GM21367 (cell line): Measurements from ENCODE around the gene HS6ST3.
A peak's percentile ranks its signal among the peaks of the same experiment; 100 is the strongest.

Experiments used
- ATAC-seq: cut with Tn5 transposase; IDR thresholded peaks from one replicate; pipeline ENCODE4 v1.9.1; 2021; ENCODE audit not compliant: unreplicated experiment

HS6ST3 gene

DNA sequence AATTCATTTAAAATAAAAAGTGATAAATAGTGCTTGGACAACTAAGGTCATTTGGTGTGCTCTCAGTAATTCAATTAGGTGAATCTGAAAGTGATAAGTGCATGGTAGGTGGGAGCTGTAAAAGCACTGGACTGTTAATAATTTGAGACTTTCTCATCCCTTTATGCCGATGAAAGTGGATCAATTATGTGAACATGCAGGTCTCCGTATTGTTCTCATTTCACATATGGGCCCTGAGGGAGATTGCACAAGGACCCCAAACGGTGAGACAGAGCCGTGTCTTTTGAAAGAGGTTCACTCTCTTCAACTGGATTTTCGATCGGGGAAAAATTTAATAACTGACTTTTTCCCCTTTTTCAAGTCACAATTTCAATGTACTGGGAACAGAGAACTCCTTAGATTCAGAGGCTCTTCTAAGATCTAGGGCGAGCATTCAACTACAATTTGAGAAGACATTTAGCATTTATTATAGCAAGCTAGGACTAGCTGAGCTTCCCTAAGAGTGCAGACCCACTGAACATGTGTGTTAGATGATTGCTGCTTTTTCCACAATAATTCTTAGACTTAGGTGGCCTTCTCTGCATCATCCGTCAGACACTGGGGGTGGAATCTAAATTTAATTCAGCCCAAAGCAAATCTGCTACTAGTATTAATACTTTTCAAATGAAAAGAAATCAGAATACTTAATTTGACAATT, 556.8 kb downstream of the HS6ST3 start:
- no peak for ATAC-seq

DNA sequence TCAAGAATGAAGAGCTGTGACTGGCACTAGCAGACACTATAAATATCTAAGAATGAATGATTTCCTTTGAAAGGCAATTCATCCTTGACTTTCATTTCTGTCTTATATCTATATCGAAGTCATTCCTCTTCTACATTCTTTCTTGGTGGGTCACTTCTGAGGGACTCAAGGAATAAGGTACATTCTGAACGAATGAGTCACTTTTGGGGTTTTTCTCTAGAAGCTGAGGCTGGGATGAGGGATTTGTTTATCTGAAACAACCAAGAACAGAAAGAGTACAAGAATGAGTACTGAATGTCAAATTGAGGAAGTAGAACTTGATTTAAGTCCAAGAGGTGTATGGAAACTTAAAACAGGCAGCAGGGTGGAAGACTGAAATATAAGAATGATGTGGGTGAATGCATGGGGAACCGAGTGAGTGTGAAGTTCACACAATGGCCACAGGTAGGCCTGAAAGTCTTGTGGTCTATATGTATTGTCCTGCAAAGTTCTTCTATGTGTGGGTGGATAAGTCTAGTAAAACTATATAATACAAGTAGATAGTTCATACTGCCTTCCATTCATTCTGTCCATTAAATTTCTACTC, 560.5 kb downstream of the HS6ST3 start:
- ATAC-seq, result peak; percentile 93

DNA sequence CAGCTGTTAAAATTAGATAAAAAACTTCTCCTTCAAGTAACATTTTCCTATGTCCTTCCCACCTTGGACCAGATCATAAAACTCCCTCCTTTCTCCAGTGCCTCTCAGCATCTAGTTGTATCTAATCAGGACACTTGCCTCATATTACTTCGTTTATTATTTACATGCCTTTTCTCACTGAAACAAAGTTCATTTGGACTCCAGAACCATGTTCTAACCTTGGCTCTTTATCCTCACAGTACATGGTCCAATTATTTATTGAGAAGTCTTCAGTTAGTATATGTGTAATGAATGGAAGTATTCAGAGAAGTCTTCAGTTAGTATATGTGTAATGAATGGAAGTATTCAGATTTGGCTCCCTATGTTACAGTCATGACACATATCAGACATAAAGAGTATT, 561.7 kb downstream of the HS6ST3 start:
- ATAC-seq, result no peak

DNA sequence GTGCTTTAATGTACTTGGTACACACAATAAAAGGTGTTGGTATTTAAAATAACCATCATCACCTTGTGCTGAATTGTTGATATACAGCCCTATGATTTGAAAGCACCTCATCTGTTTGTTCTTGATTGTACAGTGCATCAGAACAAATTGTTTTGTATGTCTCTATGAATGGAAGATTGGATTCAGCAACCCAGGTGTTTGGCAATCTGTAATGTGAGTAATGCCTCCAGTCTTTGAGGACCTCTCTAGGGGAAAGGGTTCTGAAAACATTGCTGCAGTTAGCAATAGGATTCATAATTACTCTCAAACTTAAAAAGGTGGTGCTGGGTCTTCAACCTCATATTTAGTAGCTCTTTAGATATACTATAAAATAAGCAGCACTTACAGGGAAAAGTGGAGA, 562.6 kb downstream of the HS6ST3 start:
- no peak for ATAC-seq

DNA sequence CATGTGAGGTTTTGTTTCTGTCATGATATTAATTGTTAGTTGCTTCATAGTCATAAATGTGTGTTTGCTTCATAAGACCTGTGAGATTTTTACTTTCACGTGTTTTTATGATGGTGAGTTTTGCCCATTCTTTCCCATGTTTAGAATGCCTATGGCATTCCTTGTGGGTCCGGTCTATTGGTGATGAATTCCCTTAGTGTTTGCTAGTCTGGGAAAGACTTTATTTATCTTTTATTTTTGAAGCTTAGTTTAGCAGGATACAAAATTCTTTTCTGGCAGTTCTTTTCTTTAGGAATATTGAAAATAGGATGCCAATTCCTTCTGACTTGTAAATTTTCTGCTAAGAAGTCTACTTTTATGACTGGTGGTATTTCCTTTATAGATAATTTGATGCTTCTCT, 571.7 kb downstream of the HS6ST3 start:
- no peak for ATAC-seq

DNA sequence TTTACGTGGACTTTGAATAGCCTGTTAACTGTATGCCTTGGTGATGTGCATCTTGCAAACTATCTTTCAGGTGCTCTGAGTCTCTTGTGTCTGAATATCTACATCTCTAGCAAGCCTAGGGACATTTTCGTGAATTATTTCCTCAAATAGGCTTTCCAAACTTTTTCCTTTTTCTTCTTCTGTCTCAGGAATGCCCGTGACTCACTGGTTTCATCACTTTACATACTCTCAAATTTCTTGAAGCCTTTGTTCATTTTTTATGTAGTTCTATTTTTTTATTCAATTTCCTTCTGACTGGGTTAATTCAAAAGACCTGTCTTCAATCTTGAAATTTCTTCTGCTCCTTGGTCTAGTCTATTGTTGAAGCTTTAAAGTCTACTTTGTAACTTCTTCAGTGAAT, 572.1 kb downstream of the HS6ST3 start:
- no peak for ATAC-seq

DNA sequence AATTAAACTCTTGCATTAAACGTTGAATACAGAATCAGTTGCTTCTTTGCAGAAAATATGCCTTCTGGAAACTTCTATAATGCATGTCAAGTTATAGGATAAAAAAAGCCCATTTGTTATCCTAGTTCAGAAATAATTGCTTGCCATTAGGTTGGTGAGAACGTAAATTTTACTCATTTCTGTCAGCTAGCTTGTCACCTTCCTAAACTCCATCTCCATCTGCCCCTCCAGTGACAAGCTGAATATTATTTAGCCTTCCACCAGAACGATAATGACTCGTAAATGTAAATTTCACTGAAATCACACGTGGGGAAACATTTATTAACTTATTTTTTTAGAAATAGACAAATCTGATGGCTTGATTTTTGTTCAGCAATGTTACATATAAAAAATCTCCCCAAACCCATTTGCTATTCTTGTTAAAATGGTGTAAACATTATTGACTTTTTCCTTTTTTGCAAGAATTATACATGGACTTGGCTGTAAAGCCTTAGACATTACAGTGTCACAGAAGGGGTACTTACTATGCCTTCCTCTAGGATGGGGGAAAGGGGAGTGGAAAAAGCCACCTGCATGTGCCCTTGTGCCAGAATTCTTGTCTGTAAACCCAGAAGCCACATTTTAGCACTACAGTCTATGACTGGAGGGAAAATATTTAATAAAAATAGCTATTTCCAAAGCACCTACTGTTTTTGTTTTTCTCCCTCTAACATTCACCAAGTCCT, 577.5 kb downstream of the HS6ST3 start:
- no peak for ATAC-seq

DNA sequence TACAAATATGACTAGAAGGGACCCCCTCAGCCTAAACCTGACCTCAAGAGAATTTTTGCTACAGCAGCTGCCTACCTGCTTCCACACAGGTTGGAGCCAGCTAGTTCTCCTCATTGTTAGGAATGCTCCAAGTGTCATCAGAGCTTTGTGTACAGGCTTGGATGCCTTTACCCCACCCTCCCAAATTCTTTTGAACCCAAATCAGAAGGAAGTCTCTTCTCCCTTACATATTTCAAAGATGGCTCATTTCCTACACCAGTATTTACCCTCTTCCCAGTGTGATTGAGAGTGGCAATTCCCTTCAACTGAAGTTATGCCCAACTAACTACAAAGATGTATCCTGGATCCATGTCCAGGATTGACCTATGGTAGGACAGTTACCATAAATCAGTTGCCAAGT, 581.2 kb downstream of the HS6ST3 start:
- ATAC-seq, result no peak

DNA sequence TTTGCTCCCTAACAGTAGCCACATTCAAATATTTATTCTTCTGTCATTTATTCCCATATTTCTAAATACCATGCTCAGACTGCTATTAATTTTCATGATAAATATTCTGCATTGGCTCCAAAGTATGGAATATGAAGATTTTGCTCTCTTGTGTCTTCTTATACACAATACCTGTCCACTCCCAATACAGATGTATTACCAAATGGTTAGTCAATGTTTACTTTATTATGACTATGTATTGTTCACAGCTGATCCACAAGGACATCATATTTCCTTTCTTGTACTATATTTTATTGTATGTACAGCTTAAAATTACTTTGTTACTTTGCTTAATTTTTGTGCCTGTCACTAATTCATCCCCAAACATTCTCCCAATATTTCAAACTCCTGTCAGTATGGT, 582.1 kb downstream of the HS6ST3 start:
- no peak for ATAC-seq

DNA sequence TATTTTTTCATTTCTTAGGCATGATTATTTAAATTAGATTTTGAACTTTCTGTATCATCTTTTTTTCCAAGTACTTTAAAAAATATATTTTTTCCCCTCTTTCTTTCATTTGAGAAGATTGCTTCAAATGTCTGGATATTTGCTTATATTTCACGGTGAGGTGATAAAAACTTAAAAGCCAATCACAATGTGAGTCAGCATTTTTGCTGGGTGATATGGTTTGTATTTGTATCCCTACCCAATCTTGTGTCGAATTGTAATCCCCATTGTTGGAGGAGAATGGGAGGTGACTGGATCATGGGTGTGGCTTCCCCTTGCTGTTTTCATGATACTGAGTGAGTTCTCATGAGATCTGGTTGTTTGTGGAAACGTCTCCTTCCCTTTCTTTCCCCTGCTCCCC, 583.9 kb downstream of the HS6ST3 start:
- no peak for ATAC-seq

DNA sequence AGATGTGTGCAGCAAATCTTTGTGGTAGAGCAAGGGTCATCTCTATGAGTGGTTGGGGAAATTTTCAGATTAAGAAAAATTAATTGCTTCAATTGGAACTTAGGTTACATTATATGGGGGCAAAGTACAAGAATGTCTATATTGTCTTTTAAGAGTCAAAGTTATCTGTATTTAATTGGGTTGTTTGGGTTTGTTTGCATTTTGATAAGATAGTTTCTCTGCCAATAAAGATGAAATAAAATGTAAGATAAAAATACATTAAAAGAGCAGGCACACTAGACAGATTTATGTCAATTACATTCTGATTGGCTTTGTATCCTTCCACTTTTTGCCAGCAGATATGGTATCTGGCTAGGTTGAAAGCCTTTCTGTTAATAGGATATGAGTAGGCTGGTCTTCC, 587.1 kb downstream of the HS6ST3 start:
- no peak for ATAC-seq

DNA sequence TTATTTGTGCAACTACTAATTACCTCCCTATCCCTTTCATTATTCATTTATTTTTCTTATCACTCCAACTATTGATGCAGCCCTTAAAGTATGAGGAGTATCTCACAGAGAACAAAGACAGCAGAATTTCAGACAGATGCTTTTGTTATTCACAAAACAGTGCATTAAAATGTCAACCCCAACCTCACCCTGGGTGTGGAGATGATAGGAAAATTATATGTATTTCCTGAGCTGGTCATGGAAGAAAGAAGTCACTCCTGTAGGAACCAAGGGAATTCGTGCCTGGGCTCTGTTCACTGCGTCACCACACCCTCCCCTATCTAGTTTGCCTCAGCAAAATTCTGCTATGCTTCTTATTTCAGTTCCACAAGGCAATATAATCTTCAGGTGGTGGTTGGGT, 588.9 kb downstream of the HS6ST3 start:
- ATAC-seq, result no peak

DNA sequence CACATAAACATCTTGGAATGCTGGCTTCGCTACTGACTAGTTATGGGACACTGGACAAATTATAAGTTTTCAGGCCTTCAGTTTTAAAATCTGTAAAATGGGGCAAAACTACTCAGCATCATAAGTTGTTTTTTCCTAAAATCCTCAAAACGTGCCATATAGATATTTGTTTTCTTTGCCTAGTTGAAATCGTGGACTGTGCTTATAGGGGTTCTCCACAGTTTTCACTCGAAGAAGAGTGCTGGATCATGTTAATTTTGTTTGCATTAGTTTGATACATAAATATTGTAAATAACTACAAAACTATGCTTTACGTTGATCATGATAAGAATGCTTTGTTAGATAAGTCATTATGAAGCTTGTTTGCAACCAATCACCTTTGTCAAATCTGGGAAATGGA, 591.0 kb downstream of the HS6ST3 start:
- ATAC-seq, result no peak

DNA sequence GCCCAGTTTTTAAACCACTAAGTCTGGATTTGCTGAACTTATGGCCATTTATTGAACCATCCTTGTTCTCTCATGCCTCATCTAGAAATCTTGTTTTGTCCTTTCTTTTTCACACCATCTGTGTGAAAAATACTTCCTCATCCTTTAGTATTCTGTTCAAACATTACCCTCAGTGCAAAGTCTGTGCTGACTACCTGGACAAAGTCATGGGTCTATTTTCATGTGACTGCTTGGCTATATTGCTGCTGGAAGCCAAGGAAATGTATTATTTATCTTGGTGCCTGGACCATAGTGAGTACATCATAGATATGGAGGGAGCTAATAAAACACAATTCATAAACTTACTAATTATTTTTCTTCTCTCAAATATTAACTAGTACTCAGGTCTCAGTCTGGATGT, 591.9 kb downstream of the HS6ST3 start:
- ATAC-seq, result no peak

DNA sequence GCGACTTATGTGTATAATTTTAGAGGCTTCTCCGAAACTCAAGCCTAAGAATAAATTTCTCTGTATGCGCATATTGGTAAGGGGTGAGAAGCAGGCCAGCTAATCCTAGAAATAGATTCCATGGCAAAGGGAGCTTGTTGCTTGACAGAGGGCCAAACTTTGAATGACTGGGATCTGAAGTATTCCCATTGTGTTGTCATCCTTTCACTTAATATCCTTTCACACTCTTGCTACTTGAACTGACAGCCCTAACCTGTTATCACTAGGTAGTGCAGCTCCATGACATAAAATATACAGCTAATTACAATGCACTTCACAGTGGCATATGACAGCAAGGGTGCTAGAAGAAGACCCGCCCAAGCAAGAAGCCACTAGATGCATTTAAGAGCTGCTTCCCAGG, 594.6 kb downstream of the HS6ST3 start:
- no peak for ATAC-seq

DNA sequence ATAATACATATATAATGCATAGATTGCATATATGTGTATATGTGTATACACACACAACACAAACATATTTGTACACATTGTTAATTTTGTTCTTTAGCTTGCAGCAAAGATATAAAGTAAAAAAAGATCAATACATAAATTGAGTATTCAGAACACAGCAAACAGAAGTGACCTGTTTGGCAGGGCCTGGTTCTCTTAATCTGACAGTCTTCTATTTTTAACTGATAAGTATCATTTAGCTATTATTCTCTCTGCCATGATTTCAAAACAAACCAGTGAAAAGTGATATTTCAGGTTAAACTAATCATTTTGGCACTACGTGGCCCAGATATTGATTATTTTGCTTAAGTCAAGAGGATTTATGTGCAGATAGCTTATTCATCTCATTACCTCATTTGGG, 595.0 kb downstream of the HS6ST3 start:
- no peak for ATAC-seq

DNA sequence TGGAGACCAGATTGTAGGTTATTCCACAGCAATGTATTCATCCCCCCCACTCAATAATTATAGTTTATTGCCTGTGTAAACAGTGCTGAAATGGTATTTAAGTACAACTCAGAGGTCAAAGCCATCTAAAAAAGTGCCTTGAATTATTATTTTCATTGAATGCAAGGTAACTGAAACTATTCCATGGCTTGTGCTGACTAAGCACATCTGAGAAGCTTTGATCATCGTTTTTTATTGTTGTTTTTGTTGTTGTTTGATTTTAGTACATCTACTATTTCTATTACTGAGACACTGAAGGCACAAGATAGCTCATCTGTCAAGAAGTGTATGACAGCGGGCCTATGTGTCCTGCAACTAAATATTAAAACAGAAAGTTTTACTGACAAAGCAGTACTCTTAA, 596.4 kb downstream of the HS6ST3 start:
- ATAC-seq, result no peak

DNA sequence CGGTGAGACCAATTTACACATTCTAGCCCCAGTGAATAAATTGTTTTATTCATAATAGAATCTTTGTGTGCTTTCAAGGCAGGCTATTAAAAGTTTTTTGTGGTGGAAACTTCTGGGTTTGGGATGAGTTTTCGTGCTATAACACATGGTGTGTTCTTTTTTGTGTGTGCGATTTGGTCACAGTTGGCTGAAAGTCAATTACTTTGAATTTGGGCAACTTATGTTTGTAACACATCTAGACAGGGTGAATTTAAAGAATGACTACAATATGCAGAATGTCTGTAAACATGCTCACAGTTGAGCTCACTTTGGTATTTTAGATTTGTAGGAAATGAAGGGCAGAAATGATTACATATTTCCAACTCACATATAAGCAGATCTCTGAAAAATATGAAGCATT, 597.3 kb downstream of the HS6ST3 start:
- no peak for ATAC-seq

DNA sequence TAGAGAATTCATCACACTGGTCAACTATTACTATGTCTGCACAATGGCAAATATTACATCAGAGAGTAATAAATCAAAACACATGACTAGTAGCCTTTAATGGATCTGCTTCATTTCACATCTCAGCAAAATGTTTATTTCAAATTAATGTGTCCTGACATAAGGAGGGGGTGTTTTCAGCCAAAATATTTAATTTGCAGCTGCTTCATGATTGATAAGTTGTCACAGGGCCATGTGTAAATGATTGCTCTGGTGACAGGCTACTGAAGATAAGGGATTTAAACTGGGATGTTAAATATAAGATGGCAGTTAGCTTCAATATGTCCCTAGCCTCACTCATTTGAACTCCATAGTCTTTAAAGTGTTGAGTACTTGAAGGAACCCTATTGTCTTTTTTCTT, 601.1 kb downstream of the HS6ST3 start:
- no peak for ATAC-seq

DNA sequence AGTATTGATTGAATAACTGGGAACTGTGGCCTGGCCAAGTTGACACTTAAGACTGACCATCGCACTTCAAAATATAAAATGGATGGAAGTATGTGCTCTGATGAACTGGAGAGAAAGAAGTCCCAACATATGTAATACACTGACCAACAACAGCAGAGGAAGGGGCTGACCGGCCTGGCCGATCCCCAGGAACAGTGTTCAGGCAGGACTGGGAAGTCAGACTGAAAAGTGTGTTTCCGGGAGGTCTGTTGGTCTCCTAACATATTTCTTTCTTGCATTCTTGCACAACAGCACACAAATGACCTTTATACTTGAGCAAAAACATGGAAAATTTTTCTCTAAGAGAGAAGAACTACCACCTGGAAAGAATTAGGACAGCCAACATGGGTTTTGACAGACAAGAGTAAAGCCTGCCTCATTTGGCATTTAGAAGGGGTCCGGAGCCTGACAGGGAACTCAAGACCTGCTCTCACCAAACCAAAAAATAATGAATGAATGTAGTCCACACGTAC, 606.5 kb downstream of the HS6ST3 start:
- ATAC-seq, result no peak

DNA sequence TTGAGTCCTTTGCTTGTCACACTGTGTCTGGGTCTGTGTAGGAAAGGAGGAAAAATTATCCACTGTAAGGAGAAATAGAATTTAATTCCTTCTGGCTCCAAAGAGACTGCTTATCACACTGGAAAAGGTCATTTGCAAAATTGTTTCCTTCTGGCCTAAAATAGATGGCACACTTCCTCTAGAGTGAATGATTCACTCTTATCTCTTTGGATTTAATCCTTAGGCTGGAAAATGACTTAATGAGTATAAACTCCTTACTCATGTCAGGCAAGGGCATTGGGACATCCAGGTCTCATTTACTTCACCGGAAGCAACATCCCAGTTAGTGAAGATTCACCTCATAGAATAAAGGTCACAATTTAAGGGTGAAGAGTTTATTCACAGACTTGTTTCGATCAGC, 610.8 kb downstream of the HS6ST3 start:
- no peak for ATAC-seq

DNA sequence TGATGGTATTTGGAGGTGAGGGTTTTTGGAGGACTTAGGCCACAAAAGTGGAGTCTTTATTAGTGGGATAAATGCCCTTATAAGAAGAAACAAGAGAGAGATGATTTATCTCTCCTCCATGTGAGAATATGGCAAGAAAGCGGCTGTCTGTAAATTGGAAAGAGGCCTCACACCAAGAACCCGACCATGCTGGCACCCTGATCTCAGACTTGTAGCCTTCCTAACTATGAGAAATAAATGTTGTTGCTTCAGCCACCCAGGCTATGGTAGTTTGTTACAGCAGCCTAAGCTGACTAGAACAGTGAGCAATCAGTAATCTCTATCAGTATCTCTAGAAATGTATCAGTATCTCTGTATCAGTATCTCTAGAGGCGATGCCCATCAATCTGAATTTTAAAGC, 617.2 kb downstream of the HS6ST3 start:
- no peak for ATAC-seq
